Dendritic cell treated with granulocyte-macrophage colony-stimulating factor and Interleukin-4, amounts not matched to agents 40 ng/mL and 50 ng/mL, for 4 days (primary cell): ENCODE data around the gene GLP1R.

ENCODE experiments used
- H3K27ac Mint-ChIP-seq: one replicate; pipeline ENCODE4 v1.8.0; 2022; ENCODE audit warnings: mild to moderate bottlenecking, mixed read lengths
- H3K27me3 Mint-ChIP-seq: one replicate; pipeline ENCODE4 v1.8.0; 2022; ENCODE audit warnings: mild to moderate bottlenecking, mixed read lengths
- H3K36me3 Mint-ChIP-seq: one replicate; pipeline ENCODE4 v1.8.0; 2022; ENCODE audit warnings: low read depth, mixed read lengths
- H3K4me1 Mint-ChIP-seq: one replicate; pipeline ENCODE4 v1.8.0; 2022; ENCODE audit warnings: low read depth, mixed read lengths
- H3K4me3 Mint-ChIP-seq: one replicate; pipeline ENCODE4 v1.8.0; 2022; ENCODE audit warnings: mild to moderate bottlenecking, moderate library complexity, mixed read lengths
- H3K9me3 Mint-ChIP-seq: one replicate; pipeline ENCODE4 v1.8.0; 2022; ENCODE audit warnings: mixed read lengths
- intact Hi-C: fragments of 100-400 bp; cut with micrococcal nuclease; formaldehyde crosslinking; loops from one replicate; pipeline ENCODE4 v1.15.0; 2022

Gene GLP1R

DNA sequence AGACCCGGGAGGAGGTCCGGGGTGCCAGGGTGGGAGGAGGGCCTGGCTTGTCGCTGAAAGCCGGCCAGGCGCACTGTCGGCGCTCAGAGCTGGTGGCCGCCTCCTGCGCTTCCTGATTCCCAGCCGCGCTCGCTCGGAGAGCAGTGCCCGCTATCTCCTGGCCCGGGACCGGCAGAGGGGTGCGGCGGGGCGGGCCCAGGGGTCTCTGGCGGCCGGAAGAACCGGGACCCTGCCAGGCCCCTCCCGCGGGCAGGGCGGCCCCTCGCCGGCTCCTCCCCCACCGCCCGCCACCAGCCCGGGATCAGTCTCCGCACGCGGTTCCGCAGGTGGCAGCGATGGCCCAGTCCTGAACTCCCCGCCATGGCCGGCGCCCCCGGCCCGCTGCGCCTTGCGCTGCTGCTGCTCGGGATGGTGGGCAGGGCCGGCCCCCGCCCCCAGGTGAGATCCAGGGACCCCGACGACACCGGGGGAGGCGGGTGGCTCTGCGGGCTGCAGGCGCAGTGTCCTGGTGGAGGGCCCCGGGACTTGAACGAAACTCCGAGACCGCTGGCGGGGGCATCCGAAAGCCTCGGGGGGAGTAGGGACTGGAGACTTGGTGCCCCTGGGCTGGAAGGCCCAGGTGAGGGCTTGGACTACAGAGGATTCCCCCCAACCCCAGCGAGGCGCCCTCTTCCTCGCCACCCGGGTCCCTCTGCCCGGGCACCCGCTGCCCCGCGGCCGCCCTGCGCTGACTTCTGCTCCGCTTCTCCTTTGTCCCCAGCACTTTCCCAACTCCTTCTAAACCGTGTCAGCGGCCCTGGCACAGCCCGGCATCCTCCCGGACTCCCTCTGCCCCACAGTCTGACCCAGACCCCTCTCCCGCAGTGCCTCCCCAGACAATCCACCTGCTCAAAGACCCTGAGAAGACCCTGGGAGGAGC, at the start of gene GLP1R:
GLP1R (plus strand) TSS at position 301 of the 919 bp plus-strand sequence; CDS start at position 361, 60 bp downstream.
- H3K4me1 Mint-ChIP-seq = peaks cover 30% of the 10 kb centered on the region
- H3K4me3 Mint-ChIP-seq = peak within 1 kb of the TSS; percentile 52
- H3K9me3 Mint-ChIP-seq = no peaks in the 10 kb centered on the region
- peaks cover 72% of the 10 kb centered on the region for H3K27me3 Mint-ChIP-seq
- intact Hi-C loops = no loop called here
- no peaks in the 10 kb centered on the region for H3K36me3 Mint-ChIP-seq
- no peak within 1 kb of the TSS for H3K27ac Mint-ChIP-seq

- Mint-ChIP-seq H3K4me1 (no peaks in the 10 kb centered on the region), H3K9me3 (no peaks in the 10 kb centered on the region), H3K27me3 (peaks cover 39% of the 10 kb centered on the region), H3K27ac (no peak overlapping the region), H3K36me3 (no peaks in the 10 kb centered on the region), H3K4me3 (no peak overlapping the region)
- intact Hi-C loops = loop anchor here (10.0 kb wide), 1 partner anchor 152 kb away; no protein-coding TSS in a partner anchor
Measured at GRCh38 chr6:39003072-39003471, 45.5 kb upstream of the GLP1R start.

DNA sequence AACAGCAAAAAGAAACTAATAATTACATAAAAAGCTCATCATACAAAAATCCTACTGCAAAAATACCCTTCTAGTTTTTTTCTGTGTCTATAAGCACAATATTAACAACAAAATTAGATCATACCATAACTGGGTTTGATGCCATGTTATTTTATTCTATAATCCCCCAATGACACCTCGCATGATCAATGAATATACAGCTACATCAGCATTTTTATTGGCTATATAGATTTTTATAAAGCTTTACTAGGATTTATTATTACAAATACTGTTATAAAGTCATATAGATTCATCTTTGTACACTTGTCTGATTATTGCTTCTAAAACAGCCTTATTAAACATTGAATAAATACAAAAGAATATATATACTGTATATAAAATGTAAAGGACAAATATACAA, 45.1 kb upstream of the GLP1R start:
- intact Hi-C loops = loop anchor here (10.0 kb wide), 1 partner anchor 151 kb away; no protein-coding TSS in a partner anchor
- no peaks in the 10 kb centered on the region for H3K36me3 Mint-ChIP-seq
- no peak overlapping the region for H3K4me3 Mint-ChIP-seq
- H3K9me3 Mint-ChIP-seq = no peaks in the 10 kb centered on the region
- no peaks in the 10 kb centered on the region for H3K4me1 Mint-ChIP-seq
- no peak overlapping the region for H3K27ac Mint-ChIP-seq
- peaks cover 42% of the 10 kb centered on the region for H3K27me3 Mint-ChIP-seq

GRCh38 chr6:39004801-39005200, 43.8 kb upstream of the GLP1R start:
- intact Hi-C loops = loop anchor here (10.0 kb wide), 1 partner anchor 150 kb away; no protein-coding TSS in a partner anchor

DNA sequence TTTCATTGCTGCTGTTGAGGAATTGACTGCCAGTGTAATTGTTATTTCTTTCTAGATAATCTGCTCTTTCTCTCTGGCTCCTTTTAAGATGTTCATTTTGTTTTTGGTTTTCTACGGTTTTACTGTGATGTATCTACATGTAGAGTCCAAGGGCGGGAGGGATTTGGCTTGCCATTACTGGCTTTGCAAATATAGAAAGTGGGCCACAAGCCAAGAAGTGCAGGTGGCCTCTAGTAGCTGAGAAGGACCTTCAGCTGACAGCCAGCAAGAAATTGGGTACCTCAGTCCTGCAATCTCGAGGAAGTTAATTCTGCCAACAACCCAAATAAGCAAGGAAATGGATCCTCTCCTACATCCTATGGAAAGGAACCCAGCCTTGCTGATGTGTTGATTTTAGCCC, 42.8 kb upstream of the GLP1R start:
- Mint-ChIP-seq H3K4me3 (no peak overlapping the region), H3K36me3 (no peaks in the 10 kb centered on the region), H3K4me1 (no peaks in the 10 kb centered on the region), H3K27ac (no peak overlapping the region), H3K9me3 (no peaks in the 10 kb centered on the region), H3K27me3 (peaks cover 39% of the 10 kb centered on the region)
- intact Hi-C loops = loop anchor here (10.0 kb wide), 1 partner anchor 149 kb away; no protein-coding TSS in a partner anchor

More at GRCh38 chr6:39004801-39005200, 43.8 kb upstream of the GLP1R start:
- Mint-ChIP-seq H3K4me3 (no peak overlapping the region), H3K36me3 (no peaks in the 10 kb centered on the region), H3K4me1 (no peaks in the 10 kb centered on the region), H3K9me3 (no peaks in the 10 kb centered on the region), H3K27me3 (peaks cover 41% of the 10 kb centered on the region), H3K27ac (no peak overlapping the region)

GRCh38 chr6:39007575-39007974, 41.0 kb upstream of the GLP1R start:
- intact Hi-C loops = loop anchor here (10.0 kb wide), 1 partner anchor 147 kb away; no protein-coding TSS in a partner anchor
- H3K4me3 Mint-ChIP-seq = no peak overlapping the region
- H3K27me3 Mint-ChIP-seq = peaks cover 37% of the 10 kb centered on the region
- H3K4me1 Mint-ChIP-seq = no peaks in the 10 kb centered on the region
- H3K27ac Mint-ChIP-seq = no peak overlapping the region
- no peaks in the 10 kb centered on the region for H3K9me3 Mint-ChIP-seq
- no peaks in the 10 kb centered on the region for H3K36me3 Mint-ChIP-seq

DNA sequence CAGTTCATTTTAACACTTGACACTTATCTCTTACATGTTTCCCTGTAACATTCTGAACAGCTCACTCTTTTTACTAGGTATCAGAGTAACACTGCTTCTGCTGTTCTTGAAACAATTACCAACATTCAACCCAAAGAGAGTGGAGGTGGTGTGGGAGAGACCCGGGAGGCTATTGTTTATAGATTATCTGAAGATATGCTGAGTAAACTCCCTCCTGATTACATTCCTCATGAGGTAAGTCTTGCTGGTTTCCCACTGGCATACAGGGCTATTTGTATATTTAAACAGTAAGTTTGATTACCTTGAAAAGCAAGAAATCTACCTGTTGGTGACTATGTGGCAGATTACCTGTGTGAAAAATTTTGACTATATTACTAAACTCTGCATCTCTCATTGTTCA, 39.8 kb upstream of the GLP1R start:
- no peak overlapping the region for H3K27ac Mint-ChIP-seq
- H3K36me3 Mint-ChIP-seq = no peaks in the 10 kb centered on the region
- no peaks in the 10 kb centered on the region for H3K9me3 Mint-ChIP-seq
- peaks cover 39% of the 10 kb centered on the region for H3K27me3 Mint-ChIP-seq
- H3K4me3 Mint-ChIP-seq = no peak overlapping the region
- H3K4me1 Mint-ChIP-seq = no peaks in the 10 kb centered on the region
- intact Hi-C loops = loop anchor here (10.0 kb wide), 1 partner anchor 146 kb away; no protein-coding TSS in a partner anchor

- Mint-ChIP-seq H3K27me3 (peaks cover 37% of the 10 kb centered on the region), H3K36me3 (no peaks in the 10 kb centered on the region), H3K4me1 (no peaks in the 10 kb centered on the region), H3K27ac (no peak overlapping the region), H3K4me3 (no peak overlapping the region), H3K9me3 (peaks cover under 1% of the 10 kb centered on the region)
- intact Hi-C loops = loop anchor here (10.0 kb wide), 1 partner anchor 145 kb away; no protein-coding TSS in a partner anchor
Measured at GRCh38 chr6:39009476-39009875, 39.1 kb upstream of the GLP1R start.

- Mint-ChIP-seq H3K36me3 (no peaks in the 10 kb centered on the region), H3K9me3 (peaks cover 17% of the 10 kb centered on the region), H3K27ac (no peak overlapping the region), H3K4me1 (no peaks in the 10 kb centered on the region), H3K4me3 (no peak overlapping the region), H3K27me3 (peaks cover 10% of the 10 kb centered on the region)
- intact Hi-C loops = no loop called here
Measured at GRCh38 chr6:39016839-39017546, 31.6 kb upstream of the GLP1R start.

- no peaks in the 10 kb centered on the region for H3K36me3 Mint-ChIP-seq
- peaks cover 17% of the 10 kb centered on the region for H3K9me3 Mint-ChIP-seq
- no peak overlapping the region for H3K4me3 Mint-ChIP-seq
- intact Hi-C loops = no loop called here
- H3K4me1 Mint-ChIP-seq = no peaks in the 10 kb centered on the region
- H3K27me3 Mint-ChIP-seq = peaks cover 8% of the 10 kb centered on the region
- H3K27ac Mint-ChIP-seq = no peak overlapping the region
Measured at GRCh38 chr6:39017547-39017880, 31.1 kb upstream of the GLP1R start.

DNA sequence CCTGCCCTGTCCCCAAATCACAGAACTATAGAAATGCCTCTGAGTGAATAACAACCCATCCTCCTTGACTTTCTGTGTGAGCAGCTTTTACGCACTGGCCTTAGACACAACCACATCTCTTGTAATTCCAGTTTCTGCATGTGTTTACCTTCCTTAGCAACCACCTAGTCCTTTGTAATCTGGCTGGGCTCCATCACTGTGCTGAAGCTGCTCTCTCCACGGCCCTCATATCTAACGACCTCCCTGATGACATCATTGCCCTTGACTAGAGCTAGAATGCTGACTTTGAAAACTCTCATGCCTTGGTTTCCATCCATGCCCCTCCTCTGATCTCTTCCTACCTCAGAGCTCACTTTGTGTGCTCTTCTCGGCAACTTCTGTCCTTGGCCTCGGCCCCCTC, 30.5 kb upstream of the GLP1R start:
- Mint-ChIP-seq H3K36me3 (no peaks in the 10 kb centered on the region), H3K9me3 (peaks cover 17% of the 10 kb centered on the region), H3K4me3 (no peak overlapping the region), H3K27ac (no peak overlapping the region), H3K4me1 (no peaks in the 10 kb centered on the region), H3K27me3 (peaks cover 8% of the 10 kb centered on the region)
- intact Hi-C loops = no loop called here

GRCh38 chr6:39020136-39020535, 28.4 kb upstream of the GLP1R start:
- Mint-ChIP-seq H3K4me3 (no peak overlapping the region), H3K9me3 (peaks cover 9% of the 10 kb centered on the region), H3K27me3 (peaks cover under 1% of the 10 kb centered on the region), H3K27ac (no peak overlapping the region), H3K36me3 (no peaks in the 10 kb centered on the region), H3K4me1 (no peaks in the 10 kb centered on the region)
- intact Hi-C loops = no loop called here

DNA sequence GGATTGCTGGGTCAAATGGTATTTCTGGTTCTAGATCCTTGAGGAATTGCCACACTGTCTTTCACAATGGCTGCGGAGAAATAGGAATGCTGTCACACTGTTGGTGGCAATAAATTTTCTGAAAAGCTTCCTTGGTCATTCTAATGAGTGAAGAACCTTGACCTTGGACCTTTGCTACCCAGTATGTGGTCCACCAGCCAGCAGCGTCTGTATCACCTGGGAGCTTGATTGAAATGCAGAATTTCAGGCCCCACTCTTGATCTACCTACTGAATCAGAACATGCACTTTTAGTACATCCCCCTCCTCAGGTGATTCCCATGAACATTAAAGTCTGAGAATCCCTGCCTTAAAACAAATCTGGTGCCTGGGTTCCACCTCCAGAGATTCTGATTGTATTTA, 27.5 kb upstream of the GLP1R start:
- peaks cover under 1% of the 10 kb centered on the region for H3K9me3 Mint-ChIP-seq
- H3K4me1 Mint-ChIP-seq = no peaks in the 10 kb centered on the region
- H3K27ac Mint-ChIP-seq = no peak overlapping the region
- intact Hi-C loops = no loop called here
- no peaks in the 10 kb centered on the region for H3K36me3 Mint-ChIP-seq
- H3K4me3 Mint-ChIP-seq = no peak overlapping the region
- peaks cover 2% of the 10 kb centered on the region for H3K27me3 Mint-ChIP-seq

DNA sequence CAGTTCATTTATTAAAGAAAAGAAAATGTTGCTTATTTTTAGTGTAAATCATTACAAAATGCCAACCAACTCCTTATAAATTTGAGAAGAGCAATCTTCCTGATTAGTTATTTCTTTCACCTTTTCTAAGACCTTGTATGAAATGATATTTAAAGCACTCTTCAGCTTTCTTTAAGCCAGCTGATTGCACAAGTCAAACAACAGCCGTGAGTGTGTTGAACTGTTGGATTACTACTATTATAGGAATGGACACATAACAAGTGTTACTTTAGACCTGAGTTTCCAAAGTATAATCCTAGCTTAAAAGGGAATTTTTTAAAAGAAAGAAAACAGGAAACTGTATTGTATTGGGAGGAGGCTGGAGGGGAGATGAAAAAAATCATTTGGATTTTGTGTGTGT, 26.8 kb upstream of the GLP1R start:
- intact Hi-C loops = no loop called here
- Mint-ChIP-seq H3K9me3 (no peaks in the 10 kb centered on the region), H3K4me3 (no peak overlapping the region), H3K27ac (no peak overlapping the region), H3K4me1 (no peaks in the 10 kb centered on the region), H3K36me3 (no peaks in the 10 kb centered on the region), H3K27me3 (peaks cover 8% of the 10 kb centered on the region)
